Fibroblast of mammary gland (primary cell): ENCODE measurements around the gene TP53AIP1.

Source experiments
- DNase-seq: peaks from one replicate; pipeline ENCODE4 v3.0.0-alpha.2; 2010; ENCODE audit warnings: low read depth
- H3K4me3 ChIP-seq: 2 replicates; pipeline ENCODE4 v1.5.1; 2011; ENCODE audit warnings: low read depth, mild to moderate bottlenecking, low read length, moderate library complexity; ENCODE audit not compliant: control insufficient read depth
- CTCF ChIP-seq: conservative IDR thresholded peaks from 2 replicates; pipeline ENCODE4 v1.5.1; 2011; ENCODE audit warnings: low read depth, low read length, inconsistent platforms; ENCODE audit not compliant: control insufficient read depth, insufficient read depth

Gene TP53AIP1

GRCh38 chr11:128901653-128902514 is 40.8 kb downstream of the TP53AIP1 start:
- no peak for TF ChIP-seq CTCF
- no peak overlapping the region for H3K4me3 ChIP-seq

GRCh38 chr11:128900468-128900867 is 42.2 kb downstream of the TP53AIP1 start:
- DNase-seq: no peak

More at GRCh38 chr11:128901653-128902514, 40.8 kb downstream of the TP53AIP1 start:
- no peak for DNase-seq

GRCh38 chr11:128898580-128899344 is 43.9 kb downstream of the TP53AIP1 start:
- DNase-seq: peak; percentile 56
- no peak for TF ChIP-seq CTCF
- no peak overlapping the region for H3K4me3 ChIP-seq

More at GRCh38 chr11:128900468-128900867, 42.2 kb downstream of the TP53AIP1 start:
- no peak overlapping the region for H3K4me3 ChIP-seq
- no peak for TF ChIP-seq CTCF

GRCh38 chr11:128897826-128898225 is 44.8 kb downstream of the TP53AIP1 start:
- H3K4me3 ChIP-seq: no peak overlapping the region
- DNase-seq: peak; percentile 38
- no peak for TF ChIP-seq CTCF

GRCh38 chr11:128896356-128896755 is 46.3 kb downstream of the TP53AIP1 start:
- no peak overlapping the region for H3K4me3 ChIP-seq
- no peak for TF ChIP-seq CTCF
- peak; percentile 21 for DNase-seq

- DNase-seq: no peak
- TF ChIP-seq CTCF: no peak
- H3K4me3 ChIP-seq: no peak overlapping the region
These were observed 47.1 kb downstream of the TP53AIP1 start for GRCh38 chr11:128895526-128895925.
